AG09319 (cell line): ENCODE measurements around the gene RIF1.

Experiments
- DNase-seq: peaks from one replicate; pipeline ENCODE4 v3.0.0-alpha.2; 2010; ENCODE audit warnings: low read depth; ENCODE audit errors: extremely low read depth
- CTCF ChIP-seq: IDR thresholded peaks from 2 replicates; pipeline ENCODE4 v1.5.1; 2011; ENCODE audit warnings: low read depth, mild to moderate bottlenecking, inconsistent platforms, low read length, moderate library complexity

The RIF1 gene

DNA sequence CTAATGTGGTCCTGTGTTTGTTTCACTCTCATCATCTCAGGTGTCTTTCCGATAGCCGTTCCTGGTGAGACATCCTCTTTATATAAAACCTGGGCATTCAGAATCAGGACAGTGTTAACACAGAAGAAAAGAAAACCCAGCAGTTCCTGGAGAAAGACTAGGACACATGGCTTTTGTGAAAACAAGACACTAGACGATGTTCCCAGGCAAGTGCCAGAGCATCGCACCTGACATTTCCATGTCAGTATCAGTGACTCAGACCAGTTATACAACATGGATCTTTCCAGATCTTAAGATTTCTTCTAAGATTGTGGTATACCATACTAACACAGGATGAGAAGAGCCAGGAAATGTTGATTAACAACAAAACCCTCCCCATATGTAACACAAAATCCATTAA is 96.5 kb downstream of the RIF1 start:
- DNase-seq: no peak
- no peak for TF ChIP-seq CTCF

- DNase-seq: no peak
- no peak for TF ChIP-seq CTCF
These were observed 98.8 kb downstream of the RIF1 start for GRCh38 chr2:151508519-151508918.

DNA sequence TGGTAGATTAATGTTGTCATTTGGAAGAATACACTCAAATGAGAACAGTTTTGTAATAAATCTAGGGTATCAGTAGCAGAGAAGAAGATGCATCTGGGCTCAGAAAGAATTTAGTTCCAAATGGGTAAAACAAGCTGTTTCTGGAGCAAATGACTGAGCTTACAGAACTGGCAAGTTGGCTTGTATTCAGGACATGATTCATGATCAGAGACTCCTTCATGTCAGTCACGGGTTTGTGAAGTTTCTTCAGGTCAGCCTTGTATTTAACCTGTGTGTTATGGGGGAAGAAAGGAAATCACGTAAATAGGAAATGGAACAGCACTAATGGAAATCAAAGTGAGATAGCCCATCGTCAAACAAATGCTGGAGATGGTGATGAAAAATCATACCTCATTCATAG is 109.1 kb downstream of the RIF1 start:
- no peak for TF ChIP-seq CTCF
- no peak for DNase-seq

DNA sequence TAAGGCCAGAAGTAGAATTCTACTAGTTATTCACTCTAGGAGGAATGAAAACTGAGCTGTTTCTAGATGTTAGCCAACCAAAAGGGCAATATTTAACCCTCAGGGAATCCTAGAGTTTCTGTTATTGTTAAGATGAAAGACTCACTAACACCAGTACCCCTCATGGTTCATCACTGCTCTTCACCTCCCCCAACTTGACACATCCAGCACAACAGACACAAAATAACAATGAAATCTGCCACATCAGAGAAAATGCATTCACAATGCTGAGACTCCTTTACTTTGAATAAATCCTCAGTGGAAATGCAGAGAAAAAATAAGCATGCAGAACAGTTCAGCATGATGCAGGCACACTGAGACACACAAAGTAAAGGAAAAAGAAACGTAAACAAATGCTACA is 111.3 kb downstream of the RIF1 start:
- DNase-seq: no peak

GRCh38 chr2:151522556-151522955 is 112.9 kb downstream of the RIF1 start:
- TF ChIP-seq CTCF: no peak
- no peak for DNase-seq

More for the DNA sequence above, 111.3 kb downstream of the RIF1 start:
- no peak for TF ChIP-seq CTCF

DNA sequence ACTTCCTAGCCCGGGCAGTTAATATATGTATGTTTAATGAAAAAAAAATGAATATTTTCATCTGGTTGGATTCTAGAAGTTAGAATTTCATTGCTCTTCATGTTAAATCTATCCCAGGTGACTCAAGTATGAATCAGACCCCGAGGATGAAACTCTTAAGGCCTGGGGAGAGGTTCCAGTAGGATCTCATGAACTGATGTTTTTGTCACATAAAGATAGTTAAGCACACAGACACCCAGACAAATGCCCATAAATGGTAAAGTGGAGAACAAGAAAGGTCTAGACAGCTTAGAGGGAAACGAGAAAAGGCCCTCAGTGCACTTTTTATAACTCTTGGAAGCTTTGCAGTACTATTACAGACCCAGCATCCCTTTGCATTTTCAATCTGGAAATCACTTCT is 114.1 kb downstream of the RIF1 start:
- TF ChIP-seq CTCF: no peak
- DNase-seq: no peak

- TF ChIP-seq CTCF: no peak
- no peak for DNase-seq
These were observed 116.2 kb downstream of the RIF1 start for GRCh38 chr2:151525821-151526373.
